Skeletal muscle tissue (tissue), 4 donors: ENCODE measurements around the gene BLOC1S1. TPM values are rescaled to one million over a fixed set of nuclear protein-coding genes. Genes with fewer than 3 reads are reported as not detected.

Experiments used
- H3K27ac ChIP-seq: one replicate; pipeline ENCODE4 v1.7.0; 2013; ENCODE audit warnings: mild to moderate bottlenecking, low read depth, low read length, inconsistent platforms
- H3K27me3 ChIP-seq, 3 donors: one replicate each; pipeline ENCODE4 v1.7.0; 2013; ENCODE audit warnings: low read length in 3 of 3; ENCODE audit not compliant: control insufficient read depth in 3 of 3, insufficient read depth in 3 of 3
- H3K36me3 ChIP-seq, 3 donors: one replicate each; pipeline ENCODE4 v1.7.0; 2013; ENCODE audit warnings: low read length in 3 of 3; ENCODE audit not compliant: control insufficient read depth in 3 of 3, insufficient read depth in 3 of 3
- H3K4me1 ChIP-seq, 3 donors: one replicate each; pipeline ENCODE4 v1.7.0; 2013; ENCODE audit warnings: low read length in 3 of 3, mild to moderate bottlenecking in 3 of 3; ENCODE audit not compliant: control insufficient read depth in 3 of 3, insufficient read depth in 3 of 3
- H3K4me3 ChIP-seq, 3 donors: one replicate each; pipeline ENCODE4 v1.7.0; 2013; ENCODE audit warnings: low read length in 3 of 3
- H3K9ac ChIP-seq, 3 donors: one replicate each; pipeline ENCODE4 v1.7.0; 2013; ENCODE audit warnings: low read length in 3 of 3, mild to moderate bottlenecking in 3 of 3, moderate library complexity in 2 of 3, low read depth in 1 of 3
- H3K9me3 ChIP-seq, 3 donors: one replicate each; pipeline ENCODE4 v1.7.0; 2013; ENCODE audit warnings: low read length in 3 of 3; ENCODE audit not compliant: control insufficient read depth in 3 of 3
- total RNA-seq: library from RNA; depleted of rRNA; stranded (reverse); fragments of >200 nt; gene quantifications from one replicate; pipeline ENCODE4 v1.2.3, GENCODE V29; 2014
- donor health status: Osteomylitis.

BLOC1S1 gene
- total RNA-seq, 1 donor from 2014 or later, result 42.3 TPM

GRCh38 chr12:55729819-55730818 lies 14.3 kb downstream of the BLOC1S1 start:
- Histone ChIP-seq H3K36me3 (peaks cover 18 to 24% (median 23%) of the 10 kb centered on the region in 3 donors), H3K4me3 (peak overlapping the region; percentile 93 to 94 (median 93)), H3K9ac (peak overlapping the region; percentile 99 to 100 (median 100)), H3K4me1 (peaks cover 39 to 42% (median 39%) of the 10 kb centered on the region in 3 donors), H3K27ac (peak overlapping the region; percentile 100), H3K9me3 (no peaks in the 10 kb centered on the region), H3K27me3 (no peaks in the 10 kb centered on the region)

GRCh38 chr12:55732288-55732687 lies 16.4 kb downstream of the BLOC1S1 start:
- no peak overlapping the region for H3K4me3 ChIP-seq
- peak overlapping the region in 2 of 3 donors; percentile 33 to 54 for H3K9ac ChIP-seq
- H3K9me3 ChIP-seq, result no peaks in the 10 kb centered on the region
- H3K36me3 ChIP-seq, result peaks cover 2 to 3% (median 3%) of the 10 kb centered on the region in 3 donors
- H3K27ac ChIP-seq, result no peak overlapping the region
- peaks cover 25 to 29% (median 25%) of the 10 kb centered on the region in 3 donors for H3K4me1 ChIP-seq
- H3K27me3 ChIP-seq, result no peaks in the 10 kb centered on the region

DNA sequence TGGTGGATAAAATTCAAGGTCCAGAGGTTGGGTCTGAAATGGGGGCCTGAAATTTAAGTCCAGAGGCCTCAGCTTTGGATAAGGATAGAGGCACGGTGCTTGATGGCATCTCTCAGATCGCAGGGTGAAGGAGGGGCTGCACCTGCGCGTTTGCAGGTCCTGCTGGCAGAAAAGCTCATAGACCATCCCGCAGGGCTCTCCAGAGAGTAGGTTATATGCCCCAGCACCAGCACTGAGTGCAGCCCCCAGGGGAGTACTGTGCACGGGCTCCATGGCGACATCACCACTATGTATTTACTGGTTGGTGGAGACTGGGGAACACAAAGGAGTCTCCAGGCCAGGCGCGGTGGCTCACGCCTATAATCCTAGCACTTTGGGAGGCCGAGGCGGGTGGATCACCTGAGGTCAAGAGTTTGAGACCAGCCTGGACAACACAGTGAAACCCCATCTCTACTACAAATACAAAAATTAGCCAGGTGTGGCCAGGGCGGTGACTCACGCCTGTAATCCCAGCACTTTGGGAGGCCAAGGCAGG lies 17.2 kb downstream of the BLOC1S1 start:
- Histone ChIP-seq H3K27ac (no peak overlapping the region), H3K4me1 (peaks cover 24 to 29% (median 26%) of the 10 kb centered on the region in 3 donors), H3K9ac (no peak overlapping the region), H3K9me3 (no peaks in the 10 kb centered on the region), H3K36me3 (peaks cover 0 to 2% (median 2%) of the 10 kb centered on the region in 3 donors), H3K4me3 (no peak overlapping the region), H3K27me3 (no peaks in the 10 kb centered on the region)

GRCh38 chr12:55733858-55734257 lies 18.0 kb downstream of the BLOC1S1 start:
- Histone ChIP-seq H3K36me3 (peaks cover 0 to 2% (median 2%) of the 10 kb centered on the region in 3 donors), H3K27me3 (no peaks in the 10 kb centered on the region), H3K4me3 (no peak overlapping the region), H3K4me1 (peaks cover 29 to 33% (median 30%) of the 10 kb centered on the region in 3 donors), H3K9me3 (no peaks in the 10 kb centered on the region), H3K27ac (no peak overlapping the region), H3K9ac (no peak overlapping the region)

GRCh38 chr12:55734595-55734994 lies 18.7 kb downstream of the BLOC1S1 start:
- Histone ChIP-seq H3K36me3 (peaks cover 0 to 2% (median 0%) of the 10 kb centered on the region in 3 donors), H3K9me3 (no peaks in the 10 kb centered on the region), H3K4me3 (no peak overlapping the region), H3K9ac (no peak overlapping the region), H3K27me3 (no peaks in the 10 kb centered on the region), H3K4me1 (peaks cover 27 to 29% (median 27%) of the 10 kb centered on the region in 3 donors), H3K27ac (no peak overlapping the region)

- Histone ChIP-seq H3K9ac (no peak overlapping the region), H3K4me1 (peaks cover 17% of the 10 kb centered on the region in 3 donors), H3K4me3 (no peak overlapping the region), H3K36me3 (peaks cover 0 to 2% (median 0%) of the 10 kb centered on the region in 3 donors), H3K27ac (no peak overlapping the region), H3K27me3 (no peaks in the 10 kb centered on the region), H3K9me3 (no peaks in the 10 kb centered on the region)
These were observed 20.2 kb downstream of the BLOC1S1 start for GRCh38 chr12:55736076-55736475.

GRCh38 chr12:55736780-55737580 lies 21.1 kb downstream of the BLOC1S1 start:
- peaks cover 0 to 2% (median 0%) of the 10 kb centered on the region in 3 donors for H3K36me3 ChIP-seq
- H3K27ac ChIP-seq, result no peak overlapping the region
- no peaks in the 10 kb centered on the region for H3K27me3 ChIP-seq
- no peaks in the 10 kb centered on the region for H3K9me3 ChIP-seq
- peaks cover 17% of the 10 kb centered on the region in 3 donors for H3K4me1 ChIP-seq
- no peak overlapping the region for H3K4me3 ChIP-seq
- peak overlapping the region in 2 of 3 donors; percentile 38 to 58 for H3K9ac ChIP-seq

DNA sequence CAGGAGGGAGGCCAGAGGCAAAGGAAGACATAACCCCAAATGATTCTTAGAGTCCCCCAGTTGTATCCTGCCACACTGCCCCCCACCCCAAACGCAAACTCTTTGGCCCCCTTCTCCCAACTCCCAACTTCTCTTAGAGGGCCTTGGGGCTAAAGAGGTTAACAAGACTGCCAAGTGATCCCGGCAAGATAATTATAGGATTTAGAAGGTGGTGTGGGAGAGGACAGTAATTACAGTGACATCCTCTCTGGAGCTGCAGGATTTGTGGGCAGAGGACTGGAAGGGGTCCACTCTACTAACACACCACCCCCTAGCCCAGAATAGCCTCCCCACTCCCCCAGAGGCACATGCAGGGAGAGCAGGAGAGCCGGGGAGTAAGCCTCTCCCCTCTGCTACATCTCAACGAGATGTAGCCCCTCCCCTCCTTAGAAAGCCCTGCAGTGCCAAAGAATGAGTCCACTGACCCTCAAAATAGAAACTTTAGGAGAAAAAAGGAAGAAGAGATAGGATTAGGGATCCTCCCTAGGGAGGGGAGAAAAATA lies 21.8 kb downstream of the BLOC1S1 start:
- peaks cover 0 to 2% (median 0%) of the 10 kb centered on the region in 3 donors for H3K27me3 ChIP-seq
- no peaks in the 10 kb centered on the region for H3K9me3 ChIP-seq
- H3K4me3 ChIP-seq, result peak overlapping the region; percentile 61 to 88 (median 74)
- peaks cover 17 to 20% (median 19%) of the 10 kb centered on the region in 3 donors for H3K4me1 ChIP-seq
- H3K9ac ChIP-seq, result peak overlapping the region in 1 of 3 donors; percentile 33
- peak overlapping the region; percentile 28 for H3K27ac ChIP-seq
- H3K36me3 ChIP-seq, result no peaks in the 10 kb centered on the region
